ENCODE results near the gene PSME1. TPM values are rescaled to one million over a fixed set of nuclear protein-coding genes. Genes with fewer than 3 reads are reported as not detected.

PSME1 gene
- total RNA-seq, 4 donors from 2014 or later = 100 to 256 (median 116) TPM

DNA sequence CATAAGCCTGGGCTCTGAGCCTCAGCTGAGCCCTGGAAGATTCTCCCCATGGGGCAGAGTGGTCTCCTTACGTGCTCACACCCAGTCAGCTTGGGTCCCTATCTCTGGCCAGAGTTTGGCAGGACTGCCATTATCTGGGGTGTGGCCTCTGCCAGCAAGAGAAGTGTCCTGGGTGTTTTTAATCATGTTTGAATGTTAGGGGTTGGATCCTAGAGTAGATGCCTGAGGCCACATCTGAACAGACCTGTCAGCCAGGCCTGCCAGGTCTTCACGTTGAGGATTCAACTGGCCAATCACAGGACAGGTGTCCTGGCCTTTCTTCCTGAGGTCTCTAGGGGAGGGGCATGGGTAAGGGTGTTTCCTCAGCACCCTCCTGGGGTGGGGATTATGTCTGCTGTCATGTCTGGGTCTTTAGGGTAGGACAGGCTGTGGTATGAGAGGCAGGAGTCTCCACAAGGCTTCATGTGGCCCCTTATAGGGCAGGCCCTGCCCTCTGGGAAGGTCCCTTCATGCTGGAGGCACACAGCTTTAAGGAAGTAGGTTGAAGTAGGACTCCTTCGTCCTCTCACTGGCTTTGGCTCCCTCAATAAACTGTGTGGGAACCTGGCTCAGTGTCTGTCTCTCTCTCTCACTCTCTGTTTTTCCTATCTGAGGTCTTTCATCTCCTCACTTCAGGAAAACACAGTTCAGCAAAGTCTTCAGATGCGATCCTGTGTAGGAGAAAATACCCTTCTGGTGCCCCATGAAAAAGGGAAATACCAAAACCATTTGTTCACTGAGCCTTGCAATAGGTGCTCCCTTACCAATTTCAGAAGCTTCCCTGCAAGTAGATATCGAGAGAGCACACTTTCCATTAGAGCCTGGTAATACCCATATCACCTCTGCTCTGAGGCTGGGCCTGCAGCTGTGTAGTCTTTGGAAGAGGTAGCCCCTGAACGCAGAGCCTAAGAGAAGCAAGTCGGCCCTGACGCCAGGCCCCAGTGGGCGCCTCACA, 12.3 kb upstream of the PSME1 start:
- Histone ChIP-seq H3K36me3 (peaks cover 16 to 65% (median 46%) of the 10 kb centered on the region in 3 donors), H3K9me3 (no peaks in the 10 kb centered on the region), H3K4me1 (no peaks in the 10 kb centered on the region), H3K4me3 (no peak overlapping the region), H3K27me3 (no peaks in the 10 kb centered on the region), H3K27ac (no peak overlapping the region)
- DNase-seq = no peak
- 78 to 91% methylated on average over 5 to 7 of the region's 9 CpGs for WGBS, 2 donors
- no peak for TF ChIP-seq POLR2A (IDR thresholded peaks at IDR 0.05)
- TF ChIP-seq, protein P1, sequence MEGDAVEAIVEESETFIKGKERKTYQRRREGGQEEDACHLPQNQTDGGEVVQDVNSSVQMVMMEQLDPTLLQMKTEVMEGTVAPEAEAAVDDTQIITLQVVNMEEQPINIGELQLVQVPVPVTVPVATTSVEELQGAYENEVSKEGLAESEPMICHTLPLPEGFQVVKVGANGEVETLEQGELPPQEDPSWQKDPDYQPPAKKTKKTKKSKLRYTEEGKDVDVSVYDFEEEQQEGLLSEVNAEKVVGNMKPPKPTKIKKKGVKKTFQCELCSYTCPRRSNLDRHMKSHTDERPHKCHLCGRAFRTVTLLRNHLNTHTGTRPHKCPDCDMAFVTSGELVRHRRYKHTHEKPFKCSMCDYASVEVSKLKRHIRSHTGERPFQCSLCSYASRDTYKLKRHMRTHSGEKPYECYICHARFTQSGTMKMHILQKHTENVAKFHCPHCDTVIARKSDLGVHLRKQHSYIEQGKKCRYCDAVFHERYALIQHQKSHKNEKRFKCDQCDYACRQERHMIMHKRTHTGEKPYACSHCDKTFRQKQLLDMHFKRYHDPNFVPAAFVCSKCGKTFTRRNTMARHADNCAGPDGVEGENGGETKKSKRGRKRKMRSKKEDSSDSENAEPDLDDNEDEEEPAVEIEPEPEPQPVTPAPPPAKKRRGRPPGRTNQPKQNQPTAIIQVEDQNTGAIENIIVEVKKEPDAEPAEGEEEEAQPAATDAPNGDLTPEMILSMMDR (IDR thresholded peaks at IDR 0.05) = no peak
- intact Hi-C loops (cut with DNase I) = no loop called here

DNA sequence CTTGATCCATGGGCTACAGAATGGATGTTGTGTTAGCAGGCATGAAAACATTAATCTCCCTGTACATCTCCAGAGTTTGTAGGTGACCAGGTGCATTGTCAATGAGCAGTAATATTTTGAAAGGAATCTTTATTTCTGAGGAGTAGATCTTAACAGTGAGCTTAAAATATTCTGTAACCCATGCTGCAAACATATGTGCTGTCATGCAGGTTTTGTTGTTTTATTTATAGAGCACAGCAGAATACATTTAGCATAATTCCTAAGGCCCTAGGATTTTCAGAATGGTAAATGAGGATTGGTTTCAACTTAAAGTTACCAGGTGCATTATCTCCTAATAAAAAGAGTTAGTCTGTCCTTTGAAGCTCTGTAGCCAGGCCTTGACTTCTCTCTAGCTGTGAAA, 9.1 kb upstream of the PSME1 start:
- Histone ChIP-seq H3K4me1 (peaks cover 0 to 8% (median 0%) of the 10 kb centered on the region in 3 donors), H3K36me3 (peaks cover 11 to 33% (median 17%) of the 10 kb centered on the region in 3 donors), H3K4me3 (no peak overlapping the region), H3K27ac (no peak overlapping the region), H3K27me3 (no peaks in the 10 kb centered on the region), H3K9me3 (no peaks in the 10 kb centered on the region)
- intact Hi-C loops (cut with DNase I) = no loop called here
- TF ChIP-seq, protein P1 (IDR thresholded peaks at IDR 0.05) = no peak
- no peak for TF ChIP-seq POLR2A (IDR thresholded peaks at IDR 0.05)
- DNase-seq = no peak

DNA sequence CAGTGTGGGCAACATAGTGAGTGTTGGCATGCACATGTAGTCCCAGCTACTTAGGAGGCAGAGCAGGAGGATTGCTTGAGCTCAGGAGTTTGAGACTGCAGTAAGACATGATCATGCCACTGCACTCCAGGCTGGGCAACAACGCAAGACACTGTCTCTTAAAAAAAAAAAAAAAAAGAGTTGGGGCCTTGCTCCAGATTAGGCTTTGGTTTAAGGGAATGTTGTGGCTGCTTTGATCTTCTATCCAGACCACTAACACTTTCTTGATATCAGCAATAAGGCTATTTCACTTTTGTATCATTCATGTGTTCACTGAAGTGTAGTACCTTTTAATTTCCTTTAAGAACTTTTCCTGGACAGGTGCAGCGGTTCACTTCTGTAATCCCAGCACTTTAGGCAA, 8.3 kb upstream of the PSME1 start:
- H3K36me3 ChIP-seq = peaks cover 8 to 26% (median 10%) of the 10 kb centered on the region in 3 donors
- peaks cover 0 to 15% (median 0%) of the 10 kb centered on the region in 3 donors for H3K4me1 ChIP-seq
- H3K27me3 ChIP-seq = no peaks in the 10 kb centered on the region
- H3K27ac ChIP-seq = no peak overlapping the region
- no peak for TF ChIP-seq POLR2A (IDR thresholded peaks at IDR 0.05)
- TF ChIP-seq, protein P1 (IDR thresholded peaks at IDR 0.05) = no peak
- no peaks in the 10 kb centered on the region for H3K9me3 ChIP-seq
- intact Hi-C loops (cut with DNase I) = no loop called here
- H3K4me3 ChIP-seq = no peak overlapping the region
- WGBS, 2 donors = 75 to 95% methylated on average over 2 of the region's 2 CpGs
- no peak for DNase-seq

DNA sequence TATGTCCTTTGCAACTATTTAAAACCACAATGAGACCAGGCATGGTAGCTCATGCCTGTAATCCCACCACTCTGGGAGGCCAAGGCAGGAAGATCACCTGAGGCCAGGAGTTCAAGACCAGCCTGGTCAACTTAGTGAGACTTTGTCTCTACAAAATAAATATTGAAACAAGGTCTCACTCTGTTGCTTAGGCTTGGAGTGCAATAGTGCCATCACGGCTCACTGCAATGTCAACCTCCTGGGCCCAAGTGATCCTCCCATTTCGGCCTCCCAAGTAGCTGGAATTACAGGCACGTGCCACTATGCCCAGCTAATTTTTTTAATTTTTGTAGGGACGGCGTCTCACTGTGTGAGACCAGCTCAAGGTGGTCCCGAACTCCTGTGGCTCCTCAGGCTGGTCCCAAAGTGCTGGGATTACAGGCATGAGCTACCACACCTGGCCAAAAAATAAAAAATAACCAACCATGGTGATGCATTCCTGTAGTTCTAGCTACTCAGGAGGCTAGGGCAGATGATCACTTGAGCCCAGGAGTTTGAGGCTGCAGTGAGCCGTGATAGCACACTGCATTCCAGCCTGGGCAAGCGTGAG, 6.5 kb upstream of the PSME1 start:
- Histone ChIP-seq H3K9me3 (no peaks in the 10 kb centered on the region), H3K27me3 (no peaks in the 10 kb centered on the region), H3K36me3 (peaks cover 0 to 7% (median 0%) of the 10 kb centered on the region in 3 donors), H3K27ac (no peak overlapping the region), H3K4me1 (peaks cover 0 to 16% (median 0%) of the 10 kb centered on the region in 3 donors), H3K4me3 (no peak overlapping the region)
- WGBS, 2 donors = 89 to 95% methylated on average over 8 of the region's 8 CpGs
- intact Hi-C loops (cut with DNase I) = no loop called here
- DNase-seq = no peak
- TF ChIP-seq POLR2A (IDR thresholded peaks at IDR 0.05) = no peak
- TF ChIP-seq, protein P1 (IDR thresholded peaks at IDR 0.05) = no peak

DNA sequence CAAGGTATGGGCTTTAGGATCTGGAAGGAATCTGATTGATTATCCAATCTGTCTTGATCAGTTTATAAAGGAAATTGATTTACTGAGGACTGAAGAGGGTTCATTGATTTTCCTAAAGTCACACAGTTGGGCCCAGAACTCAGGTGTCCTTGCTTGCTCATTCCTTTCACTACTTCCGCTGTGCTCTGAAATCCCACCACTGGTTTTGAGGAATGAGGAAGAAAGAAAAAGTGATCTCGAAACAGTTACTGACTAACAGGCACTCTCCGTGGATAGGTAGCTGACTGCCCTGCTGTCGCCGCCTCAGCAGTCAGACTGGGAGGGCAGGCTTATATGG, 5.6 kb upstream of the PSME1 start, which contains the start of gene FITM1:
FITM1 (plus strand) TSS at position 280 of the 337 bp plus-strand sequence. CDS start 905 bp downstream, outside the sequence.
- intact Hi-C loops (cut with DNase I) = no loop called here
- Histone ChIP-seq H3K9me3 (no peaks in the 10 kb centered on the region), H3K4me3 (no peak within 1 kb of the TSS), H3K27ac (peak within 1 kb of the TSS in 2 of 4 donors; percentile 59 to 81), H3K27me3 (no peaks in the 10 kb centered on the region), H3K36me3 (no peaks in the 10 kb centered on the region), H3K4me1 (peaks cover 3 to 22% (median 3%) of the 10 kb centered on the region in 3 donors)
- 84 to 91% methylated on average over 5 of the region's 5 CpGs for WGBS, 2 donors
- DNase-seq = no peak
- TF ChIP-seq, protein P1 (IDR thresholded peaks at IDR 0.05) = no peak
- TF ChIP-seq POLR2A (IDR thresholded peaks at IDR 0.05) = no peak
